GM12891 (cell line): ENCODE results near the gene FSTL4.

ENCODE experiments used
- DNase-seq: peaks from one replicate; pipeline ENCODE4 v3.0.0; 2011; ENCODE audit warnings: low spot score; ENCODE audit not compliant: insufficient read length
- FAIRE-seq: peaks from 2 replicates; lab custom pipeline; 2011; peaks lifted over from hg19 to GRCh38; lab: Jason Lieb, UNC
- PAX5 ChIP-seq: IDR thresholded peaks from 2 replicates; pipeline ENCODE4 v1.6.1; 2011; ENCODE audit warnings: low read length, moderate library complexity, mild to moderate bottlenecking; ENCODE audit not compliant: insufficient read depth, severe bottlenecking
- POLR2A ChIP-seq: IDR thresholded peaks from 2 replicates; pipeline ENCODE4 v1.6.1; 2011; ENCODE audit warnings: low read depth, low read length, control low read depth
- POLR2AphosphoS5 ChIP-seq: IDR thresholded peaks from 2 replicates; pipeline ENCODE4 v1.6.1; 2011; ENCODE audit warnings: low read depth, low read length, control low read depth
- POU2F2 ChIP-seq: IDR thresholded peaks from 2 replicates; pipeline ENCODE4 v1.6.1; 2011; ENCODE audit warnings: low read depth, mild to moderate bottlenecking, control low read depth, low read length, moderate library complexity
- SPI1 ChIP-seq: IDR thresholded peaks from 2 replicates; pipeline ENCODE4 v1.6.1; 2011; ENCODE audit warnings: low read depth, low read length, control low read depth
- TAF1 ChIP-seq: IDR thresholded peaks from 2 replicates; pipeline ENCODE4 v1.6.1; 2011; ENCODE audit warnings: low read depth, low read length, control low read depth

The FSTL4 gene

GRCh38 chr5:133297293-133297692, 315.0 kb downstream of the FSTL4 start:
- no peak for TF ChIP-seq POLR2AphosphoS5
- TF ChIP-seq POLR2A = no peak
- TF ChIP-seq POU2F2 = no peak
- TF ChIP-seq TAF1 = no peak
- TF ChIP-seq SPI1 = no peak
- no peak for TF ChIP-seq PAX5
- no peak for FAIRE-seq
- no peak for DNase-seq

GRCh38 chr5:133296624-133297023, 315.7 kb downstream of the FSTL4 start:
- DNase-seq (no peak), FAIRE-seq (no peak)
- TF ChIP-seq POLR2AphosphoS5 (no peak), POU2F2 (no peak), POLR2A (no peak), PAX5 (no peak)

- DNase-seq (no peak), FAIRE-seq (no peak)
Observed at GRCh38 chr5:133295520-133295919, 316.8 kb downstream of the FSTL4 start.

GRCh38 chr5:133294380-133294779, 318.0 kb downstream of the FSTL4 start:
- TF ChIP-seq SPI1 = no peak
- no peak for TF ChIP-seq POLR2AphosphoS5
- TF ChIP-seq POU2F2 = no peak
- TF ChIP-seq POLR2A = no peak
- no peak for TF ChIP-seq PAX5
- no peak for TF ChIP-seq TAF1
- no peak for DNase-seq
- no peak for FAIRE-seq

More at GRCh38 chr5:133295520-133295919, 316.8 kb downstream of the FSTL4 start:
- TF ChIP-seq POLR2A (no peak), SPI1 (no peak)

- TF ChIP-seq POLR2AphosphoS5 = no peak
- TF ChIP-seq TAF1 = no peak
- no peak for TF ChIP-seq SPI1
- TF ChIP-seq POLR2A = no peak
- no peak for TF ChIP-seq POU2F2
- no peak for TF ChIP-seq PAX5
- FAIRE-seq = no peak
- DNase-seq = no peak
Observed at GRCh38 chr5:133293960-133294359, 318.4 kb downstream of the FSTL4 start.

GRCh38 chr5:133292300-133292699, 320.0 kb downstream of the FSTL4 start:
- no peak for FAIRE-seq
- TF ChIP-seq POLR2A (no peak), POU2F2 (no peak), POLR2AphosphoS5 (no peak), SPI1 (no peak), TAF1 (no peak), PAX5 (no peak)
- no peak for DNase-seq

- FAIRE-seq (no peak), DNase-seq (no peak)
- TF ChIP-seq POU2F2 (no peak), POLR2A (no peak), POLR2AphosphoS5 (no peak), PAX5 (no peak), SPI1 (no peak), TAF1 (no peak)
Observed at GRCh38 chr5:133291524-133291923, 320.8 kb downstream of the FSTL4 start.

- DNase-seq (no peak), FAIRE-seq (no peak)
- TF ChIP-seq TAF1 = no peak
- TF ChIP-seq POU2F2 = no peak
- no peak for TF ChIP-seq SPI1
- TF ChIP-seq POLR2AphosphoS5 = no peak
- no peak for TF ChIP-seq POLR2A
- no peak for TF ChIP-seq PAX5
Observed at GRCh38 chr5:133290669-133291240, 321.6 kb downstream of the FSTL4 start.

- FAIRE-seq (no peak), DNase-seq (no peak)
- TF ChIP-seq PAX5 = no peak
- TF ChIP-seq TAF1 = no peak
- no peak for TF ChIP-seq POLR2A
- TF ChIP-seq POU2F2 = no peak
- no peak for TF ChIP-seq POLR2AphosphoS5
- TF ChIP-seq SPI1 = no peak
Observed at GRCh38 chr5:133289686-133290367, 322.5 kb downstream of the FSTL4 start.

GRCh38 chr5:133287500-133287899, 324.8 kb downstream of the FSTL4 start:
- no peak for DNase-seq
- FAIRE-seq = peak; percentile 9

More at GRCh38 chr5:133287500-133287899, 324.8 kb downstream of the FSTL4 start:
- TF ChIP-seq POLR2AphosphoS5 (no peak), SPI1 (no peak), POU2F2 (no peak), TAF1 (no peak), PAX5 (no peak), POLR2A (no peak)
